ENCODE measurements around the gene MAF. TPM values are rescaled to one million over a fixed set of nuclear protein-coding genes. Genes with fewer than 3 reads are reported as not detected.

Gene MAF
- total RNA-seq, 1 experiment from 2014 or later = 0.47 TPM

- no peaks in the 10 kb centered on the region for H3K27me3 Mint-ChIP-seq (ENCODE audit: insufficient read depth, unreplicated experiment)
- peaks cover 11% of the 10 kb centered on the region for H3K4me1 Mint-ChIP-seq (ENCODE audit: insufficient read depth, unreplicated experiment)
- H3K4me3 Mint-ChIP-seq (ENCODE audit: unreplicated experiment) = no peak overlapping the region
- POLR2A ChIA-PET = no interaction called here
- H3K36me3 Mint-ChIP-seq (ENCODE audit: insufficient read depth, unreplicated experiment) = no peaks in the 10 kb centered on the region
- intact Hi-C loops (cut with micrococcal nuclease) = no loop called here
- no peak for DNase-seq (ENCODE audit: unreplicated experiment)
- CTCF ChIA-PET = interaction anchor here (0.9 kb wide), 1 partner anchor 50 kb away, joined by 5 read pairs; no protein-coding TSS in a partner anchor
- no peak for TF ChIP-seq CTCF (IDR thresholded peaks at IDR 0.05; ENCODE audit: unreplicated experiment)
- H3K9me3 Mint-ChIP-seq (ENCODE audit: unreplicated experiment) = no peaks in the 10 kb centered on the region
- BruUV-seq (replicated peaks) = no TSS peak
- no peak overlapping the region for H3K27ac Mint-ChIP-seq (ENCODE audit: low read depth, unreplicated experiment)
Observed at GRCh38 chr16:79625738-79626137, 25.2 kb upstream of the MAF start.

GRCh38 chr16:79623824-79624223 lies 23.3 kb upstream of the MAF start:
- Mint-ChIP-seq H3K27me3 (ENCODE audit: insufficient read depth, unreplicated experiment) (no peaks in the 10 kb centered on the region), H3K27ac (ENCODE audit: low read depth, unreplicated experiment) (no peak overlapping the region), H3K9me3 (ENCODE audit: unreplicated experiment) (no peaks in the 10 kb centered on the region), H3K4me3 (ENCODE audit: unreplicated experiment) (no peak overlapping the region), H3K4me1 (ENCODE audit: insufficient read depth, unreplicated experiment) (peaks cover 10% of the 10 kb centered on the region), H3K36me3 (ENCODE audit: insufficient read depth, unreplicated experiment) (no peaks in the 10 kb centered on the region)
- BruUV-seq (replicated peaks) = no TSS peak
- intact Hi-C loops (cut with micrococcal nuclease) = no loop called here
- CTCF ChIA-PET = no interaction called here
- POLR2A ChIA-PET = interaction anchor here (0.6 to 0.8 kb wide), 2 partner anchors 129 to 1599 kb away, joined by 3 read pairs; no protein-coding TSS in a partner anchor
- DNase-seq (ENCODE audit: unreplicated experiment) = no peak
- no peak for TF ChIP-seq CTCF (IDR thresholded peaks at IDR 0.05; ENCODE audit: unreplicated experiment)

- POLR2A ChIA-PET = interaction anchor here (0.6 kb wide), 2 partner anchors 84 to 1598 kb away, joined by 3 read pairs; no protein-coding TSS in a partner anchor
- Mint-ChIP-seq H3K9me3 (ENCODE audit: unreplicated experiment) (no peaks in the 10 kb centered on the region), H3K27me3 (ENCODE audit: insufficient read depth, unreplicated experiment) (no peaks in the 10 kb centered on the region), H3K27ac (ENCODE audit: low read depth, unreplicated experiment) (no peak overlapping the region), H3K4me3 (ENCODE audit: unreplicated experiment) (no peak overlapping the region), H3K4me1 (ENCODE audit: insufficient read depth, unreplicated experiment) (peaks cover 2% of the 10 kb centered on the region), H3K36me3 (ENCODE audit: insufficient read depth, unreplicated experiment) (no peaks in the 10 kb centered on the region)
- TF ChIP-seq CTCF (IDR thresholded peaks at IDR 0.05; ENCODE audit: unreplicated experiment) = no peak
- intact Hi-C loops (cut with micrococcal nuclease) = no loop called here
- BruUV-seq (replicated peaks) = no TSS peak
- DNase-seq (ENCODE audit: unreplicated experiment) = no peak
- CTCF ChIA-PET = no interaction called here
Observed at GRCh38 chr16:79623062-79623461, 22.5 kb upstream of the MAF start.

- no peaks in the 10 kb centered on the region for H3K9me3 Mint-ChIP-seq (ENCODE audit: unreplicated experiment)
- DNase-seq (ENCODE audit: unreplicated experiment) = no peak
- no peaks in the 10 kb centered on the region for H3K4me1 Mint-ChIP-seq (ENCODE audit: insufficient read depth, unreplicated experiment)
- CTCF ChIA-PET = interaction anchor here (0.6 to 1.7 kb wide), 5 partner anchors 9 to 587 kb away, joined by 3 to 7 read pairs (median 3); no protein-coding TSS in a partner anchor
- no peak overlapping the region for H3K4me3 Mint-ChIP-seq (ENCODE audit: unreplicated experiment)
- no peak overlapping the region for H3K27ac Mint-ChIP-seq (ENCODE audit: low read depth, unreplicated experiment)
- no TSS peak for BruUV-seq (replicated peaks)
- no peak for TF ChIP-seq CTCF (IDR thresholded peaks at IDR 0.05; ENCODE audit: unreplicated experiment)
- intact Hi-C loops (cut with micrococcal nuclease) = no loop called here
- no peaks in the 10 kb centered on the region for H3K27me3 Mint-ChIP-seq (ENCODE audit: insufficient read depth, unreplicated experiment)
- H3K36me3 Mint-ChIP-seq (ENCODE audit: insufficient read depth, unreplicated experiment) = no peaks in the 10 kb centered on the region
- POLR2A ChIA-PET = interaction anchor here (0.8 kb wide), 1 partner anchor 9 kb away, joined by 3 read pairs; no protein-coding TSS in a partner anchor
Observed at GRCh38 chr16:79621027-79621426, 20.5 kb upstream of the MAF start.
